Breast epithelium (tissue), 3 donors: ENCODE data around the gene CHN1.

Experiments
- CTCF ChIP-seq, 3 donors: fragments of 450-650 bp; IDR thresholded peaks; one replicate each; pipeline ENCODE4 v1.5.1; 2016 to 2017; ENCODE audit warnings: antibody characterized with exemption in 3 of 3, mild to moderate bottlenecking in 3 of 3, moderate library complexity in 3 of 3
- POLR2A ChIP-seq: fragments of 450-650 bp; IDR thresholded peaks from one replicate; pipeline ENCODE4 v1.6.1; 2016; ENCODE audit warnings: antibody characterized with exemption, mild to moderate bottlenecking, moderate library complexity

GRCh38 chr2:174779361-174779928 lies 225.7 kb downstream of the CHN1 start:
- TF ChIP-seq POLR2A (no peak), CTCF (IDR thresholded peaks at IDR 0.05) (no peak)
